ENCODE data around the gene CAMK1G. TPM values are rescaled to one million over a fixed set of nuclear protein-coding genes. Genes with fewer than 3 reads are reported as not detected.
A peak's percentile ranks its signal among the peaks of the same experiment; 100 is the strongest.

The CAMK1G gene
- total and polyA plus RNA-seq, 10 of the 15 experiments (the other 5 are each of a cell fraction or from before 2014, with no cell fraction given), result 0.18 to 0.20 TPM; not detected in 8

- TF ChIP-seq ZNF687 (IDR thresholded peaks at IDR 0.05), result no peak
These were observed 27.1 kb downstream of the CAMK1G start (continued) for GRCh38 chr1:209610631-209610905.

GRCh38 chr1:209611771-209612570, 28.5 kb downstream of the CAMK1G start:
- peaks cover 1 to 7% of the 10 kb centered on the region in 2 experiments; a peak in 2 of 4 replicates for H3K27me3 ChIP-seq (replicated peaks in 1 of 2; ENCODE audit: control insufficient read depth in 2 of 2, insufficient read depth in 2 of 2, low read length in 1 of 2)
- no peak overlapping the region for H3K9ac ChIP-seq (ENCODE audit: control insufficient read depth, insufficient read depth, low read length)
- no peaks in the 10 kb centered on the region for H3K9me3 ChIP-seq (replicated peaks; ENCODE audit: control insufficient read depth, insufficient read depth, low read length)
- H3K4me1 ChIP-seq (ENCODE audit: control insufficient read depth, insufficient read depth, low read length), result peaks cover 9% of the 10 kb centered on the region
- no peaks in the 10 kb centered on the region for H3K36me3 ChIP-seq (ENCODE audit: control insufficient read depth in 2 of 2, insufficient read depth in 2 of 2, low read length in 1 of 2)
- intact Hi-C loops (cut with micrococcal nuclease; ENCODE audit: unreplicated experiment) (no loop called here), in situ Hi-C loops (cut with MboI) (no loop called here)
- SMC1A ChIA-PET (ENCODE audit: uncharacterized antibody, unreplicated experiment), result interaction anchor here (0.8 to 2.9 kb wide), 3 partner anchors 10 to 27 kb away, joined by 3 to 9 read pairs (median 4); no protein-coding TSS in a partner anchor
- H3K79me2 ChIP-seq (ENCODE audit: control insufficient read depth, insufficient read depth, low read length), result no peaks in the 10 kb centered on the region
- CTCF ChIA-PET, result interaction anchor here (0.8 to 15.5 kb wide), 8 partner anchors 9 to 136 kb away, joined by 3 to 211 read pairs (median 4); no protein-coding TSS in a partner anchor
- 0 out of 2 replicates have a peak, but pooled peaks have one; percentile 14 for TF ChIP-seq IKZF1 (conservative IDR thresholded peaks at IDR 0.05)
- TF ChIP-seq NR2F1 (conservative IDR thresholded peaks at IDR 0.05), result 0 out of 2 replicates have a peak, but pooled peaks have one; percentile 38
- TF ChIP-seq KLF5 (IDR thresholded peaks at IDR 0.05; ENCODE audit: partially characterized antibody), result no peak
- 0 out of 4 replicates have a peak, but pooled peaks of 1 of the 2 experiments have one; percentile 21 for TF ChIP-seq BHLHE40 (IDR thresholded peaks at IDR 0.05; ENCODE audit: borderline replicate concordance in 1 of 2, low read depth in 2 of 2, low read length in 1 of 2)
- TF ChIP-seq YY1 (IDR thresholded peaks at IDR 0.05; ENCODE audit: low read depth, low read length), result peak; percentile 73
- no peak for TF ChIP-seq SIN3A (IDR thresholded peaks at IDR 0.05; ENCODE audit: low read depth, low read length)
- peak in 1 of 3 experiments; percentile 33; a peak in 1 of 6 replicates for TF ChIP-seq CTCF (IDR thresholded peaks at IDR 0.05 in 2 of 3, conservative IDR thresholded peaks at IDR 0.05 in 1 of 3; ENCODE audit: control insufficient read depth in 2 of 3, extremely low read depth in 1 of 3, insufficient read depth in 1 of 3, low read depth in 3 of 3, low read length in 3 of 3)
- peak; percentile 18 for TF ChIP-seq MEF2B (IDR thresholded peaks at IDR 0.05; ENCODE audit: partially characterized antibody, poor library complexity, severe bottlenecking)
- H3K27ac ChIP-seq (ENCODE audit: control insufficient read depth, insufficient read depth), result no peak overlapping the region
- RAD21 ChIA-PET (ENCODE audit: unreplicated experiment), result interaction anchor here (0.6 to 1.4 kb wide), 5 partner anchors 9 to 49 kb away, joined by 3 to 5 read pairs (median 3); no protein-coding TSS in a partner anchor
- no peaks in the 10 kb centered on the region for H4K20me1 ChIP-seq (ENCODE audit: control insufficient read depth, insufficient read depth)
- H2AFZ ChIP-seq (ENCODE audit: control insufficient read depth, low read depth, low read length), result no peak overlapping the region
- ATAC-seq (peak; percentile 54), DNase-seq (ENCODE audit: low read depth, low spot score) (no peak), FAIRE-seq (no peak)
- no peak overlapping the region for H3K4me2 ChIP-seq (ENCODE audit: control insufficient read depth, insufficient read depth)
- POLR2A ChIA-PET, result interaction anchor here (1.6 kb wide), 1 partner anchor 63 kb away, joined by 3 read pairs; the partner anchor contains the start of gene G0S2
- BruUV-seq (replicated peaks), result no TSS peak
- WGBS (ENCODE audit: insufficient coverage, insufficient replicate concordance, low lambda C conversion rate, missing lambda C conversion rate), result 44% methylated on average over 13 of the region's 13 CpGs
- no peak overlapping the region for H3K4me3 ChIP-seq

All from GM12878 (cell line).